Measurements from ENCODE around the gene NUFIP2.
A peak's percentile ranks its signal among the peaks of the same experiment; 100 is the strongest.
"Not testable (repeated sequence)": the region's sequence is repeated elsewhere in the genome, so short reads cannot be mapped to it uniquely, and the experiment has no call there.

Gene NUFIP2

DNA sequence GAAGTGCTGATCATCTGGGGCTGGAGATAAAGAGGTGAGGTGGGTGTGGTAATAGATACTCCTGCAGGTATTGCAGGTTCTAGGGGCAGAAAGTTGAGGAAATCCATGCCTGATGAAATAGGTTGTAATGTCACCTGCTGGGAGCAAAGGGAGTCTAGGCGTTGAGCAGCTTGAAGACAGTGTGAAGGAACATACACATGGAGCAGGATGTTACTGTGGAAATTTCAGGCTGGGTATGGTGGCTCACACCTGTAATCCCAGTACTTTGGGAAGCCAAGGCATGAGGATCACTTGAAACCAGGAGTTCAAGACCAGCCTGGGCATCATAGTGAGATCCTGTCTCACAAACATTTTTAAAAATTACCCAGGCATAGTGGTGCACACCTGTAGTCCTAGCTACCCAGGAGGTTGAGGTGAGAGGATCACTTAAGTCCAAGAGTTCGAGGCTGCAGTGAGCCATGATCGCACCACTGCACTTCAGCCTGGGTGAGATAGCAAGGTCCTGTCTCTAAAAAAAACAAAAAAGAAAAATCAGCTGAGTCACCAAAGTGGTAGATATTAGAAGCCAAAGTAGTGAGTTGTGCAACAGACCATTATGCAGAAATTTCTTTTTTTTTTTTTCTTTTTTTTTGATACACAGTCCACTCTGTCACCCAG lies 56.3 kb downstream of the NUFIP2 start:
- peak; percentile 21 for DNase-seq

- no peak for DNase-seq
Observed at GRCh38 chr17:29235904-29236303, 58.0 kb downstream of the NUFIP2 start.

DNA sequence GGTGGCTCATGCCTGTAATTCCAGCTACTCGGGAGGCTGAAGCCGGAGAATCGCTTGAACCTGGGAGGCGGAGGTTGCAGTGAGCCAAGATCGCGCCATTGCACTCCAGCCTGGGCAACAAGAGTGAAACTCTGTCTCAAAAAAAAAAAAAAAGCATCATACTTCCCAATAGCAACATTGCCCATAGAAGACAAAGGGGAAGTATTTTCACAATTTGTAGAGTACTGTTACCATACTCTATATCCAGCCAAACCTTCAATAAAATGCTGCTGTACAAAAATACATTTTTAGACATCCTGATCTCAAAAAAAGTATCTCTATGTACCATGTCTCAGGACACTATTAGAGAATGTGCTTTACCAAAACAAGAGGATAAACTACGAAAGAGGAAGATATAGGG lies 59.0 kb downstream of the NUFIP2 start:
- DNase-seq: not testable (repeated sequence)

GRCh38 chr17:29233301-29233700 lies 60.6 kb downstream of the NUFIP2 start:
- no peak for DNase-seq

- no peak for DNase-seq
Observed at GRCh38 chr17:29225396-29225795, 68.6 kb downstream of the NUFIP2 start.

DNA sequence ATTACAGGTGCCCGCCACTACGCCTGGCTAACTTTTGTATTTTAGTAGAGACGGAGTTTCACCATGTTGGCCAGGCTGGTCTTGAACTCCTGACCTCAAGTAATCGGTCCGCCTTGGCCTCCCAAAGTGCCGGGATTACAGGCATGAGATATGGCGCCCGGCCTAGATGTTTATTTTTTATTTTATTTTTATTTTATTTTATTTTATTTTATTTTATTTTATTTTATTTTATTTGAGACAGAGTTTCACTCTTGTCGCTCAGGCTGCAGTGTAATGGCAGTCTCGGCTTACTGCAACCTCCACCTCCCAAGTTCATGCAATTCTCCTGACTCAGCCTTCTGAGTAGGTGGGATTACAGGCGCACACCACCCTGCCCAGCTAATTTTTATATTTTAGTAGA lies 72.6 kb downstream of the NUFIP2 start:
- DNase-seq: not testable (repeated sequence)

DNA sequence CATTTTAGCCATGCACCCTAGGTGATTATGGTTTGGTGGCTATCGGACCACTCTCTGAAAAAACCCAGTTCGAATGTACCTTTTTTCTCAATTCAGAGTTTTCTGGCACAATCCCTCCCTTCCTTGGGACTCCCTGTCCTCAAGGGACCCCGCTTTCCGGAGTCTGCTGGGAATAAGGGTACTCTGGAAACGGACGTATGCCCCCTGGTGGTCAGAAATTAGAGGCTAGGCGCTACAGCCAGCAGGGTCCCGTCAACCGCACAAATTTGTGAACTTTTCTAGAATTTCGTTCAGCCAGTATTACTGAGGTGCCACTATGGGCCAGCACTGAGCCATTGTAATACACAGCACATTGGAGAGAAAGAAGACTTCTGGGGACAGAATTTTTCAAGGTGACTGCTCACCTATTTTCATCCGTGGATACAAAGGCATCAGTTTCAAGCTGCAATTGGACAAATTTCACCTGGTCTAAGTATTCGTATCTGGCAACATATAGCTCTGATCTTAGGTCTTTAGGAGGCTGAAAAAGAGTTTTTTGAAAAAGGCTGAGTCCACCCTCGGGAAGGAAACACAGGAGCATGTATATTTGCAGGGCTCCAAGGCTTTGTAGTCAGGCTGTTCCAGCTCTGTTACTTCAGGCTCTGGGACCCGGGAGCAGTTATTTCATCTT lies 74.4 kb downstream of the NUFIP2 start:
- peak; percentile 87 for DNase-seq

GRCh38 chr17:29216856-29217255 lies 77.1 kb downstream of the NUFIP2 start:
- no peak for DNase-seq

DNA sequence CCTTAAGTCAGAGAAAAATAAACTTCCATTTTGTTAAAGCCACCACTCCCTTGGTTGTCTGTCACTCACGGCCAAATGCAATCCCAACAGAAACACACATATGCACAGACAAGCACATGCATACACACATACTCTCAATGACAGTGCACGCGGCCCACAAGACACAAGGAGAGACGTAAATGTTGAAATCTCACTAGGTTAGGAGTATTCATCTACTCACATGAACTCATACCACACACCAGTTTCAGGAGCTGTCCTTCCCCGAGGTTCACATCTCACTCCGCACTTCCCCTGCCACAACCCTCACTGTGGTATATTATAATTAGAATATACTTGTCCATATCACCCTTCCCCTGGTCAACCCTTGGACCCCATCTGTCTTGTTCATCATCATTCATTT lies 77.8 kb downstream of the NUFIP2 start:
- DNase-seq: no peak

GRCh38 chr17:29215717-29216116 lies 78.2 kb downstream of the NUFIP2 start:
- DNase-seq: no peak

GRCh38 chr17:29215174-29215573 lies 78.8 kb downstream of the NUFIP2 start:
- no peak for DNase-seq

DNA sequence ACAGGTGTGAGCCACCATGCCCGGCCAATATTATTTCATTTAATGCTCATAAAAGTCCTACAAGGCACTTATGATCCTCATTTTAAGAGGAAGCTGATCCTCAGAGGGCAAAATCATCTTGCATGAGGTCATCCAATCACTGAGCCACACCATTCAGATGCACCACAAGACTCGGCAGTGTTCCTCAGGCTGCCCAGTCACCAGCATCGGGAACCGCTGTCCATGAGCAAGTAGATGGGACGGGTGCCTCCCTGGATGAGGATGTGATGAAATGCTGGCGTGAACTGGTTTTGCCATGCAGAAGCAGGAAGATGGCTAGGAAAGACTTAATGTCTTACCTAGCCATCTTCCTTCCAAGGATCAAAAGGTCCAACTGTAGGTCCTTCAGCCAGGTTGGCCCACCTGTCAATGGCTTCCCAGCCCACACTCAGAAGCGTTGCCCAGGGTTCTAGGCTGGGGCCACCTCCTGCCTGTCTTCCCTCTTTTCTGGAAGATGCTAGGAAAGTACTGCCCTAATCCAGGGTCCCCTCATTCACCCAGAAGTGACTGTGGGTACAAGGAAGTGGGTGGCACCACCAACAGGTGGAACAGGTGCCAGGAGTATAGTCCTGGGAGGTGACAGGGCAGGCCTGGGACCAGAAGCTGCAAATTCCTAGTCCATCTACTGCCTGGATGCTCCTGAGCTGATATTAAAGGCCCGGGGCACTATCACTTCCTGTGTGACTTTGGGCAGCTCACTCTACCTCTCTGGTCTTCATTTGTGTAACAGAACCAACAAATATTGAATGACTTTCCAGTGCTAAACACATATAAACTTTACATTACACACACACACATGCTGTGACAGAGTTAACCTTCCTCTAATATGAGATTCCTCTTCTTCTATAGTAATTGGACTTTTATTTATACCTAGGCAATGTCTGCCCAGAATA lies 79.5 kb downstream of the NUFIP2 start:
- no peak for DNase-seq

- no peak for DNase-seq
Observed at GRCh38 chr17:29212681-29213121, 81.2 kb downstream of the NUFIP2 start.

DNA sequence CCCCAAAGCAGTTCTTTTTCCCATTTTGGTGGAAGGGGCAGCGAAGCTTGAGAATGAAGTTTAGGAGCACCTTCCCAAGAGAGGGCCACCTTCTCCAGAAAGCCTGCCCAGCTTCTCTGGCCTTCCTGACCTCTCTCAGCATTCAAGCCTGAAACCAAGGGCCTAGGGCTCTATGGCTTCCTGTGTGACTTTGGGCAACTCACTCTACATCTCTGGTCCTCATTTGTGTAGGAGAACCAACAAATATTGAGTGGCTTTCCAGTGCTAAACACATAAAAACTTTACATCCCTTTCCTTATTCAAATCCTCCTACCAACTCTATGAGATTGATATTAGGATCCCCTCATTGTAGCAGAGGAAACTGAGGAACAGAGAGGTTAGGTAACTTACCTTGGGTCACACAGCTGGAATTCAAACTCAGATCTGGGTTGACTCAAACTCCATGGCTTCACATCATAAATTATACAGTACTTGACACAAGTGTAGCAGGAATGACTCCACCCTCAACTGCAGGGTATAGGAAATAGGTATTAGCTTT lies 81.8 kb downstream of the NUFIP2 start:
- DNase-seq: no peak

GRCh38 chr17:29210879-29211278 lies 83.1 kb downstream of the NUFIP2 start:
- no peak for DNase-seq

DNA sequence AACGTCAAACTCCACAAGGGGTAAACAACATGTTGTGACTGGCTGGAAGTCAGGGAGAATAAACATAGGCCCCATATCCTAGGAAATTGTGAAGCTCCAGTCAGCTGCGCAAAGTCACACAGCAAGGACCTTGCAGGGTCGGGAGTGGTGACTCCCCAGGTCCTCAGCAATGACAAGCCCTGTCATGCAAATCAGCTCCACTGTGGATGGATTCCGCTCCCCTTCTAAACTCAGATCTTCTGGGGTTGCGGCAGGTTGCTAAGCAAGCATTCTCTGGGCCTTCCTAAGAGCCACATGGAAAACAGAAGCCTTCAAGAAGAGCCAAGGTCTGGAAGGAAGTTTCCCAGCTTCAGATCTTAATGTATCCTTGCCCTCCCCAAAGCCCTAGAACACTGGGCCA lies 84.9 kb downstream of the NUFIP2 start:
- DNase-seq: no peak

GRCh38 chr17:29207975-29208374 lies 86.0 kb downstream of the NUFIP2 start:
- no peak for DNase-seq
